ENCODE results near the gene C1orf53.

GRCh38 chr1:197927908-197928665, 25.7 kb downstream of the C1orf53 start:
- no peak for TF ChIP-seq POLR2A (IDR thresholded peaks at IDR 0.05)
- TF ChIP-seq, protein P1, sequence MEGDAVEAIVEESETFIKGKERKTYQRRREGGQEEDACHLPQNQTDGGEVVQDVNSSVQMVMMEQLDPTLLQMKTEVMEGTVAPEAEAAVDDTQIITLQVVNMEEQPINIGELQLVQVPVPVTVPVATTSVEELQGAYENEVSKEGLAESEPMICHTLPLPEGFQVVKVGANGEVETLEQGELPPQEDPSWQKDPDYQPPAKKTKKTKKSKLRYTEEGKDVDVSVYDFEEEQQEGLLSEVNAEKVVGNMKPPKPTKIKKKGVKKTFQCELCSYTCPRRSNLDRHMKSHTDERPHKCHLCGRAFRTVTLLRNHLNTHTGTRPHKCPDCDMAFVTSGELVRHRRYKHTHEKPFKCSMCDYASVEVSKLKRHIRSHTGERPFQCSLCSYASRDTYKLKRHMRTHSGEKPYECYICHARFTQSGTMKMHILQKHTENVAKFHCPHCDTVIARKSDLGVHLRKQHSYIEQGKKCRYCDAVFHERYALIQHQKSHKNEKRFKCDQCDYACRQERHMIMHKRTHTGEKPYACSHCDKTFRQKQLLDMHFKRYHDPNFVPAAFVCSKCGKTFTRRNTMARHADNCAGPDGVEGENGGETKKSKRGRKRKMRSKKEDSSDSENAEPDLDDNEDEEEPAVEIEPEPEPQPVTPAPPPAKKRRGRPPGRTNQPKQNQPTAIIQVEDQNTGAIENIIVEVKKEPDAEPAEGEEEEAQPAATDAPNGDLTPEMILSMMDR (IDR thresholded peaks at IDR 0.05) = no peak
